Liver (tissue), 3 donors: ENCODE data around the gene AP3B1.

Experiments
- CTCF ChIP-seq: fragments of 150-350 bp; IDR thresholded peaks from 2 replicates; pipeline ENCODE4 v1.5.1; 2017; ENCODE audit warnings: improper control_type of control experiment, low read depth, low read length; ENCODE audit not compliant: missing input control
- EGR1 ChIP-seq, 2 donors: IDR thresholded peaks; 2 replicates each; pipeline ENCODE4 v1.6.1; 2016 to 2018; ENCODE audit warnings: antibody characterized with exemption in 2 of 2, low read depth in 2 of 2
- GABPA ChIP-seq, 2 donors: IDR thresholded peaks in 1 of 2; conservative IDR thresholded peaks in 1 of 2; 2 replicates each; pipeline ENCODE4 v1.6.1; 2016; ENCODE audit warnings: antibody characterized with exemption in 2 of 2, mild to moderate bottlenecking in 1 of 2, moderate library complexity in 1 of 2
- JUND ChIP-seq, 2 donors: IDR thresholded peaks; 2 replicates each; pipeline ENCODE4 v1.6.1; 2016; ENCODE audit warnings: antibody characterized with exemption in 2 of 2
- MAX ChIP-seq: IDR thresholded peaks from 2 replicates; pipeline ENCODE4 v1.6.1; 2016; ENCODE audit warnings: antibody characterized with exemption
- RXRA ChIP-seq, 2 donors: IDR thresholded peaks; 2 replicates each; pipeline ENCODE4 v1.6.1; 2017 to 2018; ENCODE audit warnings: antibody characterized with exemption in 2 of 2, mild to moderate bottlenecking in 1 of 2
- SP1 ChIP-seq: IDR thresholded peaks from 2 replicates; pipeline ENCODE4 v1.6.1; 2018; ENCODE audit warnings: antibody characterized with exemption, mild to moderate bottlenecking
- YY1 ChIP-seq: IDR thresholded peaks from 2 replicates; pipeline ENCODE4 v1.6.1; 2016; ENCODE audit warnings: antibody characterized with exemption, mild to moderate bottlenecking
- TF ChIP-seq, protein P1 (sequence below): IDR thresholded peaks from 2 replicates; pipeline ENCODE4 v1.6.1; 2016; ENCODE audit warnings: antibody characterized with exemption
- TF ChIP-seq, protein P2 (sequence below): IDR thresholded peaks from 2 replicates; pipeline ENCODE4 v1.6.1; 2016; ENCODE audit warnings: antibody characterized with exemption
- donor health status: healthy.
- donor health status: healthy.

DNA sequence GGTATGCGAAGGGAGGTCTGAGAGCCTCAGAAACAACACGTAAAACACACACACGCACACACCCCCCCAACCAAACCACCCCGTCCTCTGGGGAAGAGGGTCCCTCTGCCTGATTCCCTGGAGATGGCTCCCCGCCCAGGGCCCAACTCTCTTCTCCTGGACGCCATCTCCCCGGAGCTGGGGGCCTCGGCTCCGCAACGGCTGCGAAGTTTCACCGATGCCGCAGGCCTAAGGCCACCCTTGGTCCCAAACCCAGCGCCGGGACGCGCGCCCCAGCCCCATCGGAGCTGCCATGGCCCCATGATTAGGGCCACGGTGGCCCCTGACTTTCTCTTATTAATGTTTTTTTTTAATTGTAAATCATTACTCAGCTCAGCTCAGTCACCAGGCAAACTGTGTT is 337.0 kb downstream of the AP3B1 start:
- no peak for TF ChIP-seq CTCF
- TF ChIP-seq JUND (IDR thresholded peaks at IDR 0.05) = no peak
- no peak for TF ChIP-seq MAX
- no peak for TF ChIP-seq EGR1 (IDR thresholded peaks at IDR 0.05; ENCODE audit: low read depth in 2 of 2)
- TF ChIP-seq SP1 = no peak
- TF ChIP-seq, protein P1, sequence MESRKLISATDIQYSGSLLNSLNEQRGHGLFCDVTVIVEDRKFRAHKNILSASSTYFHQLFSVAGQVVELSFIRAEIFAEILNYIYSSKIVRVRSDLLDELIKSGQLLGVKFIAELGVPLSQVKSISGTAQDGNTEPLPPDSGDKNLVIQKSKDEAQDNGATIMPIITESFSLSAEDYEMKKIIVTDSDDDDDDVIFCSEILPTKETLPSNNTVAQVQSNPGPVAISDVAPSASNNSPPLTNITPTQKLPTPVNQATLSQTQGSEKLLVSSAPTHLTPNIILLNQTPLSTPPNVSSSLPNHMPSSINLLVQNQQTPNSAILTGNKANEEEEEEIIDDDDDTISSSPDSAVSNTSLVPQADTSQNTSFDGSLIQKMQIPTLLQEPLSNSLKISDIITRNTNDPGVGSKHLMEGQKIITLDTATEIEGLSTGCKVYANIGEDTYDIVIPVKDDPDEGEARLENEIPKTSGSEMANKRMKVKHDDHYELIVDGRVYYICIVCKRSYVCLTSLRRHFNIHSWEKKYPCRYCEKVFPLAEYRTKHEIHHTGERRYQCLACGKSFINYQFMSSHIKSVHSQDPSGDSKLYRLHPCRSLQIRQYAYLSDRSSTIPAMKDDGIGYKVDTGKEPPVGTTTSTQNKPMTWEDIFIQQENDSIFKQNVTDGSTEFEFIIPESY = no peak
- TF ChIP-seq, protein P2, sequence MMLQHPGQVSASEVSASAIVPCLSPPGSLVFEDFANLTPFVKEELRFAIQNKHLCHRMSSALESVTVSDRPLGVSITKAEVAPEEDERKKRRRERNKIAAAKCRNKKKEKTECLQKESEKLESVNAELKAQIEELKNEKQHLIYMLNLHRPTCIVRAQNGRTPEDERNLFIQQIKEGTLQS = no peak
- no peak for TF ChIP-seq YY1
- TF ChIP-seq GABPA (IDR thresholded peaks at IDR 0.05 in 1 of 2, conservative IDR thresholded peaks at IDR 0.05 in 1 of 2) = no peak
- TF ChIP-seq RXRA (IDR thresholded peaks at IDR 0.05) = no peak
